DOHH2 (cell line): Measurements from ENCODE around the gene LYPD6B.

ENCODE experiments used
- EZH2phosphoT487 ChIP-seq: fragments of 200-600 bp; sonication (generic); IDR thresholded peaks from 2 replicates; pipeline ENCODE4 v1.6.1; 2017; ENCODE audit warnings: borderline replicate concordance, mild to moderate bottlenecking, antibody characterized with exemption, low read length, moderate library complexity, mixed read lengths
- TF ChIP-seq, protein P1 (sequence below): fragments of 200-600 bp; sonication (generic); IDR thresholded peaks from one replicate; pipeline ENCODE4 v1.5.1; 2014; ENCODE audit warnings: antibody characterized with exemption, mild to moderate bottlenecking, low read depth, low read length; ENCODE audit not compliant: poor library complexity, severe bottlenecking

DNA sequence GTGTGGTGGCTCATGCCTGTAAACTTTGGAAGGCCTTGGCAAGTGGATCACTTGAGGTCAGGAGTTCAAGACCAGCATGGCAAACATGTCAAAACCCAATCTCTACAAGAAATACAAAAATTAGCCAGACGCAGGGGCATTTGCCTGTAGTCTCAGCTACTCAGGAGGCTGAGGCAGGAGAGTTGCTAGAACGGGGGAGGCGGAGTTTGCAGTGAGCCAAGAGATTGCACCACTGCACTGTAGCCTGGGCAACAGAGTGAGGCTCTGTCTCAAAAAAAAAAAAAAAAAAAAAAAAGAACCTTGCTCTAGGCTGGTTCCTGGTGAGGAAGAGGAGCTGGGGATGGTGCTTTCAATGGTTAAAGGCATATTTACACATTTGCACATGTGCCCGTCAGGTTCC is 129.4 kb downstream of the LYPD6B start:
- TF ChIP-seq, protein P1, sequence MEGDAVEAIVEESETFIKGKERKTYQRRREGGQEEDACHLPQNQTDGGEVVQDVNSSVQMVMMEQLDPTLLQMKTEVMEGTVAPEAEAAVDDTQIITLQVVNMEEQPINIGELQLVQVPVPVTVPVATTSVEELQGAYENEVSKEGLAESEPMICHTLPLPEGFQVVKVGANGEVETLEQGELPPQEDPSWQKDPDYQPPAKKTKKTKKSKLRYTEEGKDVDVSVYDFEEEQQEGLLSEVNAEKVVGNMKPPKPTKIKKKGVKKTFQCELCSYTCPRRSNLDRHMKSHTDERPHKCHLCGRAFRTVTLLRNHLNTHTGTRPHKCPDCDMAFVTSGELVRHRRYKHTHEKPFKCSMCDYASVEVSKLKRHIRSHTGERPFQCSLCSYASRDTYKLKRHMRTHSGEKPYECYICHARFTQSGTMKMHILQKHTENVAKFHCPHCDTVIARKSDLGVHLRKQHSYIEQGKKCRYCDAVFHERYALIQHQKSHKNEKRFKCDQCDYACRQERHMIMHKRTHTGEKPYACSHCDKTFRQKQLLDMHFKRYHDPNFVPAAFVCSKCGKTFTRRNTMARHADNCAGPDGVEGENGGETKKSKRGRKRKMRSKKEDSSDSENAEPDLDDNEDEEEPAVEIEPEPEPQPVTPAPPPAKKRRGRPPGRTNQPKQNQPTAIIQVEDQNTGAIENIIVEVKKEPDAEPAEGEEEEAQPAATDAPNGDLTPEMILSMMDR, result no peak
- no peak for TF ChIP-seq EZH2phosphoT487
